ENCODE results near the gene ZNF385C.

The ZNF385C gene

GRCh38 chr17:41992576-41992975, 105.7 kb downstream of the ZNF385C start:
- Histone ChIP-seq H3K9ac (ENCODE audit: low read length) (no peak overlapping the region), H3K4me2 (ENCODE audit: low read depth, low read length) (peak overlapping the region; percentile 14; the same call in 1 of the 2 replicates), H3K36me3 (replicated peaks; ENCODE audit: insufficient read depth, low read length) (peaks cover 10% of the 10 kb centered on the region; the same call in 1 of the 2 replicates), H2AFZ (ENCODE audit: low read length) (no peak overlapping the region), H3K79me2 (ENCODE audit: low read length) (peaks cover 31% of the 10 kb centered on the region), H3F3A (ENCODE audit: insufficient read depth, low read length) (peaks cover 38% of the 10 kb centered on the region), H3K4me3 (ENCODE audit: low read length) (no peak overlapping the region), H3K27ac (ENCODE audit: low read length) (peak overlapping the region; percentile 62; the same call in 1 of the 2 replicates), H3K4me1 (ENCODE audit: low read length) (peaks cover 55% of the 10 kb centered on the region), H3K27me3 (replicated peaks; ENCODE audit: insufficient read depth, low read length) (no peaks in the 10 kb centered on the region), H3K9me2 (replicated peaks; ENCODE audit: insufficient read depth, low read length) (no peaks in the 10 kb centered on the region), H3K9me3 (replicated peaks; ENCODE audit: insufficient read depth, low read length) (no peaks in the 10 kb centered on the region), H4K20me1 (ENCODE audit: insufficient read depth, low read length) (no peaks in the 10 kb centered on the region)
- TF ChIP-seq CTCF (IDR thresholded peaks at IDR 0.05; ENCODE audit: low read length) (no peak), EZH2phosphoT487 (IDR thresholded peaks at IDR 0.05; ENCODE audit: low read length) (no peak), EZH2 (optimal IDR thresholded peaks at IDR 0.05; ENCODE audit: low read depth, low read length) (no peak)
- no peak for DNase-seq

- Histone ChIP-seq H3K27ac (ENCODE audit: low read length) (no peak overlapping the region), H3F3A (ENCODE audit: insufficient read depth, low read length) (peaks cover 13% of the 10 kb centered on the region), H3K4me2 (ENCODE audit: low read depth, low read length) (no peak overlapping the region), H2AFZ (ENCODE audit: low read length) (no peak overlapping the region), H3K79me2 (ENCODE audit: low read length) (peaks cover 30% of the 10 kb centered on the region), H3K9me2 (replicated peaks; ENCODE audit: insufficient read depth, low read length) (no peaks in the 10 kb centered on the region), H3K9me3 (replicated peaks; ENCODE audit: insufficient read depth, low read length) (no peaks in the 10 kb centered on the region), H3K4me1 (ENCODE audit: low read length) (peaks cover 30% of the 10 kb centered on the region), H3K27me3 (replicated peaks; ENCODE audit: insufficient read depth, low read length) (no peaks in the 10 kb centered on the region), H4K20me1 (ENCODE audit: insufficient read depth, low read length) (no peaks in the 10 kb centered on the region), H3K4me3 (ENCODE audit: low read length) (no peak overlapping the region), H3K36me3 (replicated peaks; ENCODE audit: insufficient read depth, low read length) (peaks cover 22% of the 10 kb centered on the region), H3K9ac (ENCODE audit: low read length) (no peak overlapping the region)
- TF ChIP-seq EZH2phosphoT487 (IDR thresholded peaks at IDR 0.05; ENCODE audit: low read length), result no peak
- no peak for TF ChIP-seq EZH2 (optimal IDR thresholded peaks at IDR 0.05; ENCODE audit: low read depth, low read length)
- TF ChIP-seq CTCF (IDR thresholded peaks at IDR 0.05; ENCODE audit: low read length), result no peak
- no peak for DNase-seq
Measured at GRCh38 chr17:41989702-41990419, 108.4 kb downstream of the ZNF385C start.

- Histone ChIP-seq H3K27me3 (replicated peaks; ENCODE audit: insufficient read depth, low read length) (no peaks in the 10 kb centered on the region), H3K9me2 (replicated peaks; ENCODE audit: insufficient read depth, low read length) (no peaks in the 10 kb centered on the region), H4K20me1 (ENCODE audit: insufficient read depth, low read length) (no peaks in the 10 kb centered on the region), H3K9ac (ENCODE audit: low read length) (no peak overlapping the region), H3K4me1 (ENCODE audit: low read length) (peaks cover 27% of the 10 kb centered on the region), H3K4me2 (ENCODE audit: low read depth, low read length) (no peak overlapping the region), H2AFZ (ENCODE audit: low read length) (no peak overlapping the region), H3F3A (ENCODE audit: insufficient read depth, low read length) (peaks cover 13% of the 10 kb centered on the region), H3K79me2 (ENCODE audit: low read length) (peaks cover 21% of the 10 kb centered on the region), H3K4me3 (ENCODE audit: low read length) (no peak overlapping the region), H3K9me3 (replicated peaks; ENCODE audit: insufficient read depth, low read length) (no peaks in the 10 kb centered on the region), H3K27ac (ENCODE audit: low read length) (no peak overlapping the region), H3K36me3 (replicated peaks; ENCODE audit: insufficient read depth, low read length) (peaks cover 19% of the 10 kb centered on the region)
- DNase-seq, result no peak
- TF ChIP-seq EZH2phosphoT487 (IDR thresholded peaks at IDR 0.05; ENCODE audit: low read length), result no peak
- TF ChIP-seq CTCF (IDR thresholded peaks at IDR 0.05; ENCODE audit: low read length), result no peak
- no peak for TF ChIP-seq EZH2 (optimal IDR thresholded peaks at IDR 0.05; ENCODE audit: low read depth, low read length)
Measured at GRCh38 chr17:41988418-41988817, 109.9 kb downstream of the ZNF385C start.

Data from MM.1S (cell line).